Medulla oblongata (tissue), 1 donor: ENCODE data around the gene CXXC4.
A peak's percentile ranks its signal among the peaks of the same experiment; 100 is the strongest.

Experiments
- DNase-seq: peaks from one replicate; pipeline ENCODE4 v3.0.0-alpha.2; 2015; ENCODE audit errors: extremely low spot score

Gene CXXC4

GRCh38 chr4:104489731-104490095, 5.0 kb downstream of the CXXC4 start:
- no peak for DNase-seq

GRCh38 chr4:104488151-104488550, 6.5 kb downstream of the CXXC4 start:
- DNase-seq = no peak

- DNase-seq = peak; percentile 40
Observed at GRCh38 chr4:104486716-104487504, 7.8 kb downstream of the CXXC4 start.

- no peak for DNase-seq
Observed at GRCh38 chr4:104475652-104476051, 19.0 kb downstream of the CXXC4 start.

- DNase-seq = no peak
Observed at GRCh38 chr4:104472766-104473165, 21.9 kb downstream of the CXXC4 start.

- no peak for DNase-seq
Observed at GRCh38 chr4:104470770-104471169, 23.9 kb downstream of the CXXC4 start.

- no peak for DNase-seq
Observed at GRCh38 chr4:104469794-104470193, 24.9 kb downstream of the CXXC4 start.

GRCh38 chr4:104465619-104466018, 29.1 kb downstream of the CXXC4 start:
- no peak for DNase-seq

- DNase-seq = peak; percentile 19
Observed at GRCh38 chr4:104465201-104465600, 29.5 kb downstream of the CXXC4 start.

GRCh38 chr4:104462641-104463040, 32.1 kb downstream of the CXXC4 start:
- DNase-seq = no peak

GRCh38 chr4:104457308-104457981, 37.2 kb downstream of the CXXC4 start:
- DNase-seq = no peak

- DNase-seq = peak; percentile 67
Observed at GRCh38 chr4:104451573-104451972, 43.1 kb downstream of the CXXC4 start.

- DNase-seq = no peak
Observed at GRCh38 chr4:104449537-104449936, 45.2 kb downstream of the CXXC4 start.

- no peak for DNase-seq
Observed at GRCh38 chr4:104447294-104447693, 47.4 kb downstream of the CXXC4 start.

- DNase-seq = no peak
Observed at GRCh38 chr4:104446431-104447278, 48.0 kb downstream of the CXXC4 start.

- no peak for DNase-seq
Observed at GRCh38 chr4:104444685-104445084, 50.0 kb downstream of the CXXC4 start.

GRCh38 chr4:104436542-104436941, 58.2 kb downstream of the CXXC4 start:
- no peak for DNase-seq

- DNase-seq = no peak
Observed at GRCh38 chr4:104429150-104429741, 65.4 kb downstream of the CXXC4 start.

- DNase-seq = no peak
Observed at GRCh38 chr4:104425948-104426347, 68.7 kb downstream of the CXXC4 start.

- DNase-seq = peak; percentile 36
Observed at GRCh38 chr4:104424989-104425388, 69.7 kb downstream of the CXXC4 start.

GRCh38 chr4:104424475-104424941, 70.2 kb downstream of the CXXC4 start:
- peak; percentile 41 for DNase-seq

- DNase-seq = no peak
Observed at GRCh38 chr4:104421566-104421965, 73.1 kb downstream of the CXXC4 start.
